Muscle of arm (tissue), 14 donors: Measurements from ENCODE around the gene UNC45B. TPM values are rescaled to one million over a fixed set of nuclear protein-coding genes. Genes with fewer than 3 reads are reported as not detected.
"Not testable (repeated sequence)": the region's sequence is repeated elsewhere in the genome, so short reads cannot be mapped to it uniquely, and the experiment has no call there.

Experiments
- DNase-seq: peaks from one replicate; pipeline ENCODE4 v3.0.0-alpha.2; 2013
- long read RNA-seq, 11 donors: transcript quantifications; one replicate each; lab custom pipeline, GENCODE V29; 2026
- polyA plus RNA-seq, 12 donors: library from polyadenylated mRNA; unstranded; fragments of 120-200 nt; gene quantifications; one replicate each; pipeline ENCODE4 v1.2.1, GENCODE V29; 2013; ENCODE audit not compliant: insufficient read length in 12 of 12

Gene UNC45B
- polyA plus RNA-seq = 100 to 1,000 TPM in 9 of 12 donors, 10 to 100 TPM in 2, not detected in 1; 62.4 to 250 (median 193) TPM
- long read RNA-seq, donor 1 = 0 reads
- long read RNA-seq, donor 2, full-length matches to known transcripts = 36 of 79 reads
- long read RNA-seq, donor 2, partial matches to known transcripts = 29 of 79 reads
- long read RNA-seq, donor 2, other reads (novel, unspliced or antisense) = 14 of 79 reads
- long read RNA-seq, donor 3, full-length matches to known transcripts = 19 of 39 reads
- long read RNA-seq, donor 3, partial matches to known transcripts = 20 of 39 reads
- long read RNA-seq, donor 3, other reads (novel, unspliced or antisense) = 0 of 39 reads
- long read RNA-seq, donor 4, full-length matches to known transcripts = 8 of 70 reads
- long read RNA-seq, donor 4, partial matches to known transcripts = 62 of 70 reads
- long read RNA-seq, donor 4, other reads (novel, unspliced or antisense) = 0 of 70 reads
- long read RNA-seq, donor 5, full-length matches to known transcripts = 30 of 430 reads
- long read RNA-seq, donor 5, partial matches to known transcripts = 386 of 430 reads
- long read RNA-seq, donor 5, other reads (novel, unspliced or antisense) = 14 of 430 reads
- long read RNA-seq, donor 6, full-length matches to known transcripts = 14 of 31 reads
- long read RNA-seq, donor 6, partial matches to known transcripts = 17 of 31 reads
- long read RNA-seq, donor 6, other reads (novel, unspliced or antisense) = 0 of 31 reads
- long read RNA-seq, donor 7, full-length matches to known transcripts = 11 of 88 reads
- long read RNA-seq, donor 7, partial matches to known transcripts = 72 of 88 reads
- long read RNA-seq, donor 7, other reads (novel, unspliced or antisense) = 5 of 88 reads
- long read RNA-seq, donor 8, full-length matches to known transcripts = 32 of 190 reads
- long read RNA-seq, donor 8, partial matches to known transcripts = 143 of 190 reads
- long read RNA-seq, donor 8, other reads (novel, unspliced or antisense) = 15 of 190 reads
- long read RNA-seq, donor 9, full-length matches to known transcripts = 5 of 17 reads
- long read RNA-seq, donor 9, partial matches to known transcripts = 12 of 17 reads
- long read RNA-seq, donor 9, other reads (novel, unspliced or antisense) = 0 of 17 reads
- long read RNA-seq, donor 10, full-length matches to known transcripts = 28 of 255 reads
- long read RNA-seq, donor 10, partial matches to known transcripts = 221 of 255 reads
- long read RNA-seq, donor 10, other reads (novel, unspliced or antisense) = 6 of 255 reads
- long read RNA-seq, donor 11, full-length matches to known transcripts = 16 of 60 reads
- long read RNA-seq, donor 11, partial matches to known transcripts = 34 of 60 reads
- long read RNA-seq, donor 11, other reads (novel, unspliced or antisense) = 10 of 60 reads

GRCh38 chr17:35147375-35147905 lies at the start of gene UNC45B:
Gene UNC45B, plus strand, starts transcription at chr17:35147817. Its CDS starts 447 bp downstream, at chr17:35148264.
- DNase-seq = peak; percentile 26

GRCh38 chr17:35099908-35100307 lies 47.7 kb upstream of the UNC45B start:
- no peak for DNase-seq

GRCh38 chr17:35101036-35101435 lies 46.6 kb upstream of the UNC45B start:
- no peak for DNase-seq

GRCh38 chr17:35101725-35102124 lies 45.9 kb upstream of the UNC45B start:
- DNase-seq = no peak

GRCh38 chr17:35103271-35103670 lies 44.3 kb upstream of the UNC45B start:
- DNase-seq = no peak

GRCh38 chr17:35104844-35105450 lies 42.7 kb upstream of the UNC45B start:
- no peak for DNase-seq

GRCh38 chr17:35110791-35111190 lies 36.8 kb upstream of the UNC45B start:
- not testable (repeated sequence) for DNase-seq

- DNase-seq = no peak
These were observed 30.8 kb upstream of the UNC45B start for GRCh38 chr17:35116845-35117244.

GRCh38 chr17:35117984-35118383 lies 29.6 kb upstream of the UNC45B start:
- DNase-seq = no peak

- DNase-seq = peak; percentile 61
These were observed 28.0 kb upstream of the UNC45B start, which contains the start of gene RAD51D for GRCh38 chr17:35119370-35120165. Gene RAD51D, minus strand, starts transcription at chr17:35119860. Its CDS starts 247 bp downstream, at chr17:35119613.

- DNase-seq = no peak
These were observed 26.3 kb upstream of the UNC45B start, which contains the start of gene FNDC8 for GRCh38 chr17:35121315-35121714. Gene FNDC8, plus strand, starts transcription at chr17:35121615. Its CDS starts 79 bp downstream, at chr17:35121694.

GRCh38 chr17:35127751-35128514 lies 19.7 kb upstream of the UNC45B start:
- DNase-seq = no peak

GRCh38 chr17:35129154-35129972 lies 18.3 kb upstream of the UNC45B start:
- DNase-seq = no peak

GRCh38 chr17:35129973-35130351 lies 17.7 kb upstream of the UNC45B start:
- DNase-seq = no peak

GRCh38 chr17:35130392-35130791 lies 17.2 kb upstream of the UNC45B start:
- no peak for DNase-seq

- DNase-seq = no peak
These were observed 15.5 kb upstream of the UNC45B start for GRCh38 chr17:35132099-35132498.

GRCh38 chr17:35132816-35133550 lies 14.6 kb upstream of the UNC45B start:
- no peak for DNase-seq
